ENCODE measurements around the gene KCNG2.

KCNG2 gene

DNA sequence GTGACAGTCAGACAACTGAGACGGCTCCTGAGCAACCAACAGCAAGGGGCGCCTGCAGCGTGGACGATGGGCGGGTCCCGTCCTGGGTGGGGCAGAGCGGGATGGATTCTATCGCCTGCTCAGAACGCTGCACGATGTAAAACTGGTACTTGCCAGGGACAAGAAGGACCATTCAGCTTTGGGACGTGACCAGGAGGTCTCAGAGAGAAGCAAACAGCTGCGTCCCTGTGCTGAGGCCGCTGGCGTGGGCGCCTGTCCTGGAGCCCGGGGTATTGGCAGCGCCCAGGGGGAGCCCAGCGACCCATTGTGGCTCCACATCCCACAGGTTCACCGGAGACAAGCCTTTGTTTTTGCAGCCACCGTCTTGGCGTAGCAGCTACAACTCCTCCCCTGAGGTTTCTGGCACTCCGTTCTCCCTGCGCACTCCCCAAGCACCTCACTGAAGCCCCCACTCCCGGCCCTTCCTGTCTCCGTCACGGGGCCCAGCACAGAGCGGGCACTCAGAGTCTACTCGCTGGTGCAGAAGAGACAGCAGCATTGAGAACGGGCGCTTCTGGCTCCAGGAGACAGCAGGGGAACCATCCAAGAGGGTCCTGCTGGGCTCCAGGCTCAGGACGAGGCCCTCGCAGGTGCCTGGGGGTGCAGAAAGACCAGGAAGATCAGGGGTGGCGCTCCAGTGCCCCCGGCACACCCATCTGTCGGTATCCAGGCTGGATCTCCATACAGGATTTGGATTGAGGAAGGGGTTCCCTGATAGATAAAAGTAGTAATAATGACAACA is 22.1 kb upstream of the KCNG2 start:
- Histone ChIP-seq H3K4me3 (ENCODE audit: low read depth, low read length) (no peak overlapping the region), H3K36me3 (ENCODE audit: control insufficient read depth in 2 of 2, insufficient read depth in 1 of 2, low read length in 2 of 2) (no peaks in the 10 kb centered on the region), H3K4me1 (ENCODE audit: control insufficient read depth, insufficient read depth, low read length) (no peaks in the 10 kb centered on the region), H3K27ac (ENCODE audit: extremely low read depth, low read depth, low read length) (no peak overlapping the region), H3K9me3 (ENCODE audit: control insufficient read depth, insufficient read depth, low read depth, low read length) (no peaks in the 10 kb centered on the region)
- TF ChIP-seq, protein P1, sequence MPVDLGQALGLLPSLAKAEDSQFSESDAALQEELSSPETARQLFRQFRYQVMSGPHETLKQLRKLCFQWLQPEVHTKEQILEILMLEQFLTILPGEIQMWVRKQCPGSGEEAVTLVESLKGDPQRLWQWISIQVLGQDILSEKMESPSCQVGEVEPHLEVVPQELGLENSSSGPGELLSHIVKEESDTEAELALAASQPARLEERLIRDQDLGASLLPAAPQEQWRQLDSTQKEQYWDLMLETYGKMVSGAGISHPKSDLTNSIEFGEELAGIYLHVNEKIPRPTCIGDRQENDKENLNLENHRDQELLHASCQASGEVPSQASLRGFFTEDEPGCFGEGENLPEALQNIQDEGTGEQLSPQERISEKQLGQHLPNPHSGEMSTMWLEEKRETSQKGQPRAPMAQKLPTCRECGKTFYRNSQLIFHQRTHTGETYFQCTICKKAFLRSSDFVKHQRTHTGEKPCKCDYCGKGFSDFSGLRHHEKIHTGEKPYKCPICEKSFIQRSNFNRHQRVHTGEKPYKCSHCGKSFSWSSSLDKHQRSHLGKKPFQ (tag by site-specific recombination; IDR thresholded peaks at IDR 0.05), result no peak
- TF ChIP-seq, protein P2, sequence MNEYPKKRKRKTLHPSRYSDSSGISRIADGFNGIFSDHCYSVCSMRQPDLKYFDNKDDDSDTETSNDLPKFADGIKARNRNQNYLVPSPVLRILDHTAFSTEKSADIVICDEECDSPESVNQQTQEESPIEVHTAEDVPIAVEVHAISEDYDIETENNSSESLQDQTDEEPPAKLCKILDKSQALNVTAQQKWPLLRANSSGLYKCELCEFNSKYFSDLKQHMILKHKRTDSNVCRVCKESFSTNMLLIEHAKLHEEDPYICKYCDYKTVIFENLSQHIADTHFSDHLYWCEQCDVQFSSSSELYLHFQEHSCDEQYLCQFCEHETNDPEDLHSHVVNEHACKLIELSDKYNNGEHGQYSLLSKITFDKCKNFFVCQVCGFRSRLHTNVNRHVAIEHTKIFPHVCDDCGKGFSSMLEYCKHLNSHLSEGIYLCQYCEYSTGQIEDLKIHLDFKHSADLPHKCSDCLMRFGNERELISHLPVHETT (tag by site-specific recombination; IDR thresholded peaks at IDR 0.05), result no peak
- TF ChIP-seq, protein P3, sequence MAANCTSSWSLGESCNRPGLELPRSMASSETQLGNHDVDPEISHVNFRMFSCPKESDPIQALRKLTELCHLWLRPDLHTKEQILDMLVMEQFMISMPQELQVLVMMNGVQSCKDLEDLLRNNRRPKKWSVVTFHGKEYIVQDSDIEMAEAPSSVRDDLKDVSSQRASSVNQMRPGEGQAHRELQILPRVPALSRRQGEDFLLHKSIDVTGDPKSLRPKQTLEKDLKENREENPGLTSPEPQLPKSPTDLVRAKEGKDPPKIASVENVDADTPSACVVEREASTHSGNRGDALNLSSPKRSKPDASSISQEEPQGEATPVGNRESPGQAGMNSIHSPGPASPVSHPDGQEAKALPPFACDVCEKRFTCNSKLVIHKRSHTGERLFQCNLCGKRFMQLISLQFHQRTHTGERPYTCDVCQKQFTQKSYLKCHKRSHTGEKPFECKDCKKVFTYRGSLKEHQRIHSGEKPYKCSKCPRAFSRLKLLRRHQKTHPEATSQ (tag by site-specific recombination; IDR thresholded peaks at IDR 0.05), result no peak
- no peak for TF ChIP-seq ZNF596 (tag by site-specific recombination; IDR thresholded peaks at IDR 0.05)
- TF ChIP-seq ZNF549 (tag by site-specific recombination; IDR thresholded peaks at IDR 0.05), result no peak
- no peak for TF ChIP-seq ZNF629 (tag by site-specific recombination; IDR thresholded peaks at IDR 0.05)
- TF ChIP-seq ZNF621 (tag by site-specific recombination; IDR thresholded peaks at IDR 0.05), result no peak
- TF ChIP-seq ZNF24 (tag by site-specific recombination; IDR thresholded peaks at IDR 0.05), result no peak
- TF ChIP-seq SCRT2 (tag by site-specific recombination; IDR thresholded peaks at IDR 0.05), result no peak
- no peak for TF ChIP-seq ZNF558 (tag by site-specific recombination; IDR thresholded peaks at IDR 0.05)
- no peak for TF ChIP-seq ZSCAN23 (tag by site-specific recombination; IDR thresholded peaks at IDR 0.05)
- TF ChIP-seq ZBTB1 (tag by site-specific recombination; IDR thresholded peaks at IDR 0.05), result no peak
- CTCF ChIA-PET, result no interaction called here
- POLR2A ChIA-PET, result no interaction called here

DNA sequence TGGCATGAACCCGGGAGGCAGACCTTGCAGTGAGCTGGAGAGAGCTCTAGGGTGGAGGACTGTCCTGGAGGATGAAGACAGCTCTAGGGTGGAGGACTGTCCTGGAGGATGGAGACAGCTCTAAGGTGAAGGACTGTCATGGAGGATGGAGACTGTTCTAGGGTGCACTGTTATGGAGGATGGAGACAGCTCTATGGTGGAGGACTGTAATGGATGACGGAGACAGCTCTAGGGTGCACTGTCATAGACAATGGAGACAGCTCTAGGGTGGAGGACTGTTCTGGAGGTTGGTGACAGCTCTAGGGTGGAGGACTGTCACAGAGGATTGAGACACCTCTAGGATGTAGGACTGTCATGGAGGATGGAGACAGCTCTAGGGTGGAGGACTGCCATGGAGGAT is 21.1 kb upstream of the KCNG2 start:
- POLR2A ChIA-PET, result interaction anchor here (0.7 kb wide), 1 partner anchor 257 kb away, joined by 3 read pairs; the partner anchor contains the start of gene RBFA
- CTCF ChIA-PET, result no interaction called here

DNA sequence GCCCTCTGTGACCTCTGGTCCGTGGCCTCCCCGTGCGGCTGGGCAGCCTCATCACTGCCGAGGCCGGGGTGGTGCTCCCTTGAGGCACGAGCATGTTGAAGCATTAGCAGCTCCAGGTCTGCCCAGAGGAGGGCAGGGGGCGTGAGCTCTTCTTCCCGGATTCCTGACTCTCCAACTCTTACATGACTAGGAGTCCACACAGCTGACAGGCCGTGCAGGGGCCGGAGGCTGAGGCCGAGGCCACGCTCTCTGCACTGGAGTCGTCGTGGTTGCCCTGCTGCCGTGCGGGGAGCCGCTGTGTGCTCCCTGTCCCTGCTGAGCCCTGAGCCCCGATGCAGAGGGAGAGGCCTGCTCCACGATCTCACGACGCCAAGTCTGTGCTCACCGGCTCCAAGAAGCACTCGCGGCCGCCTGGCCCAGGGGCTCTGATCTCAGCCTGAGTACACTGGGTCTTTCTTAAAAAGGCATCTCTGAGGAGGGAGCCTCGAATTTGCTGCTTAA is 19.4 kb upstream of the KCNG2 start:
- POLR2A ChIA-PET, result no interaction called here
- H3K4me3 ChIP-seq (ENCODE audit: low read depth, low read length), result no peak overlapping the region
- H3K27ac ChIP-seq (ENCODE audit: extremely low read depth, low read depth, low read length), result no peak overlapping the region
- CTCF ChIA-PET, result no interaction called here
- no peaks in the 10 kb centered on the region for H3K4me1 ChIP-seq (ENCODE audit: control insufficient read depth, insufficient read depth, low read length)
- no peaks in the 10 kb centered on the region for H3K36me3 ChIP-seq (ENCODE audit: control insufficient read depth in 2 of 2, insufficient read depth in 1 of 2, low read length in 2 of 2)
- H3K9me3 ChIP-seq (ENCODE audit: control insufficient read depth, insufficient read depth, low read depth, low read length), result no peaks in the 10 kb centered on the region
- no peak for TF ChIP-seq ZNF521 (tag by site-specific recombination; IDR thresholded peaks at IDR 0.05)
- TF ChIP-seq GLIS1 (tag by site-specific recombination; IDR thresholded peaks at IDR 0.05), result no peak
- TF ChIP-seq, protein P4, sequence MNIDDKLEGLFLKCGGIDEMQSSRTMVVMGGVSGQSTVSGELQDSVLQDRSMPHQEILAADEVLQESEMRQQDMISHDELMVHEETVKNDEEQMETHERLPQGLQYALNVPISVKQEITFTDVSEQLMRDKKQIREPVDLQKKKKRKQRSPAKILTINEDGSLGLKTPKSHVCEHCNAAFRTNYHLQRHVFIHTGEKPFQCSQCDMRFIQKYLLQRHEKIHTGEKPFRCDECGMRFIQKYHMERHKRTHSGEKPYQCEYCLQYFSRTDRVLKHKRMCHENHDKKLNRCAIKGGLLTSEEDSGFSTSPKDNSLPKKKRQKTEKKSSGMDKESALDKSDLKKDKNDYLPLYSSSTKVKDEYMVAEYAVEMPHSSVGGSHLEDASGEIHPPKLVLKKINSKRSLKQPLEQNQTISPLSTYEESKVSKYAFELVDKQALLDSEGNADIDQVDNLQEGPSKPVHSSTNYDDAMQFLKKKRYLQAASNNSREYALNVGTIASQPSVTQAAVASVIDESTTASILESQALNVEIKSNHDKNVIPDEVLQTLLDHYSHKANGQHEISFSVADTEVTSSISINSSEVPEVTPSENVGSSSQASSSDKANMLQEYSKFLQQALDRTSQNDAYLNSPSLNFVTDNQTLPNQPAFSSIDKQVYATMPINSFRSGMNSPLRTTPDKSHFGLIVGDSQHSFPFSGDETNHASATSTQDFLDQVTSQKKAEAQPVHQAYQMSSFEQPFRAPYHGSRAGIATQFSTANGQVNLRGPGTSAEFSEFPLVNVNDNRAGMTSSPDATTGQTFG (tag by site-specific recombination; IDR thresholded peaks at IDR 0.05; ENCODE audit: borderline replicate concordance), result no peak
- TF ChIP-seq REPIN1 (tag by site-specific recombination; IDR thresholded peaks at IDR 0.05; ENCODE audit: low read depth), result no peak
- TF ChIP-seq, protein P5, sequence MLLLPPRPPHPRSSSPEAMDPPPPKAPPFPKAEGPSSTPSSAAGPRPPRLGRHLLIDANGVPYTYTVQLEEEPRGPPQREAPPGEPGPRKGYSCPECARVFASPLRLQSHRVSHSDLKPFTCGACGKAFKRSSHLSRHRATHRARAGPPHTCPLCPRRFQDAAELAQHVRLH (tag by site-specific recombination; IDR thresholded peaks at IDR 0.05), result no peak
- no peak for TF ChIP-seq ZFHX2 (tag by site-specific recombination; conservative IDR thresholded peaks at IDR 0.05)
- no peak for TF ChIP-seq SP3 (tag by site-specific recombination; IDR thresholded peaks at IDR 0.05)
- TF ChIP-seq ZNF16 (tag by site-specific recombination; IDR thresholded peaks at IDR 0.05; ENCODE audit: low read depth), result no peak
- TF ChIP-seq ZNF843 (tag by site-specific recombination; IDR thresholded peaks at IDR 0.05), result no peak

More for the DNA sequence above, 21.1 kb upstream of the KCNG2 start:
- Histone ChIP-seq H3K9me3 (ENCODE audit: control insufficient read depth, insufficient read depth, low read depth, low read length) (no peaks in the 10 kb centered on the region), H3K4me3 (ENCODE audit: low read depth, low read length) (no peak overlapping the region), H3K4me1 (ENCODE audit: control insufficient read depth, insufficient read depth, low read length) (no peaks in the 10 kb centered on the region), H3K36me3 (ENCODE audit: control insufficient read depth in 2 of 2, insufficient read depth in 1 of 2, low read length in 2 of 2) (no peaks in the 10 kb centered on the region), H3K27ac (ENCODE audit: extremely low read depth, low read depth, low read length) (no peak overlapping the region)
- TF ChIP-seq, protein P6, sequence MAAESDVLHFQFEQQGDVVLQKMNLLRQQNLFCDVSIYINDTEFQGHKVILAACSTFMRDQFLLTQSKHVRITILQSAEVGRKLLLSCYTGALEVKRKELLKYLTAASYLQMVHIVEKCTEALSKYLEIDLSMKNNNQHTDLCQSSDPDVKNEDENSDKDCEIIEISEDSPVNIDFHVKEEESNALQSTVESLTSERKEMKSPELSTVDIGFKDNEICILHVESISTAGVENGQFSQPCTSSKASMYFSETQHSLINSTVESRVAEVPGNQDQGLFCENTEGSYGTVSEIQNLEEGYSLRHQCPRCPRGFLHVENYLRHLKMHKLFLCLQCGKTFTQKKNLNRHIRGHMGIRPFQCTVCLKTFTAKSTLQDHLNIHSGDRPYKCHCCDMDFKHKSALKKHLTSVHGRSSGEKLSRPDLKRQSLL (tag by site-specific recombination; IDR thresholded peaks at IDR 0.05), result 0 out of 2 replicates have a peak, but pooled peaks have one; percentile 10
- no peak for TF ChIP-seq HOXD13 (CRISPR knock-in tag; IDR thresholded peaks at IDR 0.05; ENCODE audit: borderline replicate concordance)
- no peak for TF ChIP-seq ZFP41 (tag by site-specific recombination; IDR thresholded peaks at IDR 0.05; ENCODE audit: borderline replicate concordance)
- TF ChIP-seq ZIC2 (tag by site-specific recombination; IDR thresholded peaks at IDR 0.05), result no peak
- no peak for TF ChIP-seq ZNF23 (tag by site-specific recombination; IDR thresholded peaks at IDR 0.05; ENCODE audit: borderline replicate concordance)
